HCT116 (cell line): ENCODE data around the gene BCAP31. TPM values are rescaled to one million over a fixed set of nuclear protein-coding genes. Genes with fewer than 3 reads are reported as not detected.

ENCODE experiments used
- ATAC-seq: fragments of 200-7000 bp; cut with Tn5 transposase; 2 replicates; pipeline ENCODE4 v1.9.1; 2020; ENCODE audit warnings: mild to moderate bottlenecking, moderate library complexity
- BruUV-seq: library from RNA; stranded (reverse); fragments of 400-500 nt; replicated peaks from 2 replicates; lab custom pipeline; 2021; lab: Mats Ljungman, UMichigan
- CTCF ChIA-PET: fragments of 300-600 bp; sonication (Branson Sonifier 250); formaldehyde crosslinking; loops from one replicate; lab custom pipeline; 2021; ENCODE audit warnings: antibody characterized with exemption; lab: Charles Lee
- POLR2A ChIA-PET: fragments of 300-600, 350-600 bp; sonication (Branson Sonifier 250); formaldehyde crosslinking; loops from one replicate; lab custom pipeline; 2021; ENCODE audit warnings: antibody characterized with exemption; lab: Charles Lee
- RAD21 ChIA-PET, 2 experiments: fragments of 300-600 bp; sonication (Branson Sonifier 250); formaldehyde crosslinking; loops; one replicate each; lab custom pipeline; 2023; ENCODE audit warnings: low total read pairs in 2 of 2; ENCODE audit not compliant: uncharacterized antibody in 2 of 2, unreplicated experiment in 2 of 2, low non-redundant PET in 1 of 2; lab: Charles Lee
- DNase-seq: peaks from one replicate; pipeline ENCODE4 v3.0.0-alpha.2; 2010; ENCODE audit warnings: low read depth, low spot score
- H2AFZ ChIP-seq: fragments of 200-600 bp; shearing (Covaris generic), sonication (generic); 2 replicates; pipeline ENCODE4 v1.6.1; 2017; ENCODE audit warnings: low read depth, mixed run types, mixed read lengths, antibody characterized with exemption, low read length; ENCODE audit not compliant: poor library complexity, severe bottlenecking
- H3K27ac ChIP-seq: 2 replicates; pipeline ENCODE4 v1.5.1; 2012; ENCODE audit warnings: low read depth, low read length
- H3K27me3 ChIP-seq: fragments of 200-600 bp; sonication (generic); 2 replicates; pipeline ENCODE4 v1.6.1; 2016; ENCODE audit warnings: mixed run types, low read length, mixed read lengths; ENCODE audit not compliant: insufficient read depth
- H3K36me3 ChIP-seq, 2 experiments: fragments of 200-500 bp in 1 of 2; fragments of 200-600 bp in 1 of 2; sonication (Bioruptor generic) in 1 of 2; sonication (generic) in 1 of 2; 2 replicates each; pipeline versions ENCODE4 v1.5.1 to v1.6.1; 2014 to 2016; ENCODE audit warnings: low read length in 2 of 2, inconsistent platforms in 1 of 2, mixed read lengths in 1 of 2, mixed run types in 1 of 2; ENCODE audit not compliant: insufficient read depth in 2 of 2, control insufficient read depth in 1 of 2
- H3K4me1 ChIP-seq, 2 experiments: fragments of 200-600 bp in 1 of 2; sonication (generic) in 1 of 2; 2 replicates each; pipeline versions ENCODE4 v1.5.1 to v1.6.1; 2012 to 2017; ENCODE audit warnings: low read length in 2 of 2, inconsistent platforms in 1 of 2, mild to moderate bottlenecking in 1 of 2, mixed read lengths in 1 of 2, mixed run types in 1 of 2, moderate library complexity in 1 of 2; ENCODE audit not compliant: insufficient read depth in 2 of 2, control insufficient read depth in 1 of 2
- H3K4me2 ChIP-seq: fragments of 200-600 bp; sonication (generic); 2 replicates; pipeline ENCODE4 v1.6.1; 2017; ENCODE audit warnings: mixed run types, low read length, mixed read lengths
- H3K4me3 ChIP-seq, 2 experiments: fragments of 200-600 bp in 1 of 2; sonication (generic) in 1 of 2; replicated peaks in 1 of 2; 2 replicates each; pipeline ENCODE4 v1.5.1; 2011 to 2016; ENCODE audit warnings: low read length in 2 of 2, control low read depth in 1 of 2, low read depth in 1 of 2, mild to moderate bottlenecking in 1 of 2, mixed read lengths in 1 of 2, mixed run types in 1 of 2
- H3K79me2 ChIP-seq: fragments of 200-600 bp; sonication (generic); 2 replicates; pipeline ENCODE4 v1.6.1; 2017; ENCODE audit warnings: mild to moderate bottlenecking, mixed run types, low read length, moderate library complexity, mixed read lengths; ENCODE audit not compliant: insufficient read depth
- H3K9ac ChIP-seq: fragments of 200-600 bp; sonication (generic); 2 replicates; pipeline ENCODE4 v1.6.1; 2016; ENCODE audit warnings: low read length, mixed read lengths
- H3K9me2 ChIP-seq: fragments of 200-600 bp; sonication (generic), shearing (Covaris generic); 2 replicates; pipeline ENCODE4 v1.6.1; 2017; ENCODE audit warnings: mixed run types, mild to moderate bottlenecking, moderate library complexity; ENCODE audit not compliant: insufficient read depth
- H3K9me3 ChIP-seq, 2 experiments: fragments of 200-500 bp in 1 of 2; fragments of 200-600 bp in 1 of 2; sonication (Bioruptor generic) in 1 of 2; sonication (generic) in 1 of 2; 2 replicates each; pipeline ENCODE4 v1.6.1; 2014 to 2017; ENCODE audit warnings: low read length in 2 of 2, mixed read lengths in 2 of 2, inconsistent platforms in 1 of 2, low read depth in 1 of 2, mild to moderate bottlenecking in 1 of 2, mixed run types in 1 of 2, moderate library complexity in 1 of 2; ENCODE audit not compliant: control insufficient read depth in 1 of 2, insufficient read depth in 1 of 2
- H4K20me1 ChIP-seq: fragments of 200-600 bp; sonication (generic), shearing (Covaris generic); 2 replicates; pipeline ENCODE4 v1.6.1; 2017; ENCODE audit warnings: mixed run types, mild to moderate bottlenecking, moderate library complexity; ENCODE audit not compliant: insufficient read depth
- EGR1 ChIP-seq: IDR thresholded peaks from 2 replicates; pipeline ENCODE4 v1.6.1; 2012; ENCODE audit warnings: low read depth
- FOSL1 ChIP-seq: IDR thresholded peaks from 2 replicates; pipeline ENCODE4 v1.6.1; 2012; ENCODE audit warnings: low read depth
- JUND ChIP-seq: IDR thresholded peaks from 2 replicates; pipeline ENCODE4 v1.6.1; 2012
- POLR2A ChIP-seq: IDR thresholded peaks from 2 replicates; pipeline ENCODE4 v1.7.0; 2011; ENCODE audit warnings: borderline replicate concordance; ENCODE audit not compliant: insufficient read depth, insufficient read length; ENCODE audit errors: extremely low read depth
- RAD21 ChIP-seq: IDR thresholded peaks from 2 replicates; pipeline ENCODE4 v1.6.1; 2012; ENCODE audit warnings: low read depth, mild to moderate bottlenecking
- REST ChIP-seq: IDR thresholded peaks from 2 replicates; pipeline ENCODE4 v1.6.1; 2012; ENCODE audit warnings: low read depth
- ZFX ChIP-seq: fragments of 450-650 bp; IDR thresholded peaks from 2 replicates; pipeline ENCODE4 v1.6.1; 2017
- ZNF274 ChIP-seq: fragments of 200-500 bp; sonication (Bioruptor generic); IDR thresholded peaks from 2 replicates; pipeline ENCODE4 v1.6.1; 2014; ENCODE audit warnings: mild to moderate bottlenecking, low read depth, low read length, inconsistent platforms
- intact Hi-C: fragments of 100-400 bp; cut with micrococcal nuclease; formaldehyde crosslinking; loops from 2 replicates; pipeline ENCODE4 v1.10.0; 2022
- total RNA-seq: library from RNA; stranded (reverse); gene quantifications from one replicate; pipeline ENCODE4 v1.2.1, GENCODE V29; 2021; ENCODE audit not compliant: unreplicated experiment
- TF ChIP-seq, protein P1 (sequence below): IDR thresholded peaks from 2 replicates; pipeline ENCODE4 v1.6.1; 2011; ENCODE audit warnings: mild to moderate bottlenecking, low read length, moderate library complexity; ENCODE audit not compliant: insufficient replicate concordance; ENCODE audit errors: extremely low read depth
- TF ChIP-seq, protein P2 (sequence below), 3 experiments: fragments of 200-600 bp in 1 of 3; sonication (generic) in 1 of 3; IDR thresholded peaks in 2 of 3; conservative IDR thresholded peaks in 1 of 3; 2 replicates each; pipeline ENCODE4 v1.5.1; 2012 to 2017; ENCODE audit warnings: low read depth in 2 of 3, low read length in 2 of 3, antibody characterized with exemption in 1 of 3, borderline replicate concordance in 1 of 3, control low read depth in 1 of 3, mild to moderate bottlenecking in 1 of 3, mixed read lengths in 1 of 3, mixed run types in 1 of 3, moderate library complexity in 1 of 3; ENCODE audit not compliant: insufficient read depth in 1 of 3

BCAP31 gene
- total RNA-seq, 1 experiment from 2014 or later = 185 TPM

DNA sequence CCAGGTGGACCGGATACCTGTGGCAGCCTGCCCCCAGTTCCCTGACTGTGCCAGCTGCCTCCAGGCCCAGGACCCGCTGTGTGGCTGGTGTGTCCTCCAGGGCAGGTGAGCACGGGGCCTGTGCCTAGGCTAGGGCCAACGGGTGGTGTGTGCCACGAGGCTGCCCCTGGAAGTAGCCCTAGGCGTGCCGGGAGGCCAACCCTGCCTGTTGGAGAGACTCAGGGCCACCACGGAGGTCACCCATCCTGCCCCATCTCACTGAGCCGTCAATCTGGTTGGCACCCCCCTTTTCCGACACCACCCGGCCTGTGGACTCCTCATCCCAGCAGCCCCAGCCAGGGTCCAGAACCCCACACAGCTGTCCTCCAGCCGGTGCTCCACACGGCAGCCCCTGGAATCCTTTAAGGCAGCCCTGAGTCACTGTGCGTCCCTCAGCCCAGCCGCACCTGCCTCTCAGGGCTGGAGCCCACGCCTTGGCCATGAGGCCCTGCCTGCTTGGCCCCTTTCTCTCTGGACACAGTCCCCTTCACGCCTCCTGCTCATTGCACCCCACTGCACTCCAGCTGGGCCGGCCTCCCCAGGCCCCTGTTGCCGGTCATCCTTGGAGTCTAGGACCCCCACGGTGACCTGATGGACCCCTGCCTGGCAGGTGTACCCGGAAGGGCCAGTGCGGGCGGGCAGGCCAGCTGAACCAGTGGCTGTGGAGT, 45.1 kb upstream of the BCAP31 start (continued):
- TF ChIP-seq, protein P1, sequence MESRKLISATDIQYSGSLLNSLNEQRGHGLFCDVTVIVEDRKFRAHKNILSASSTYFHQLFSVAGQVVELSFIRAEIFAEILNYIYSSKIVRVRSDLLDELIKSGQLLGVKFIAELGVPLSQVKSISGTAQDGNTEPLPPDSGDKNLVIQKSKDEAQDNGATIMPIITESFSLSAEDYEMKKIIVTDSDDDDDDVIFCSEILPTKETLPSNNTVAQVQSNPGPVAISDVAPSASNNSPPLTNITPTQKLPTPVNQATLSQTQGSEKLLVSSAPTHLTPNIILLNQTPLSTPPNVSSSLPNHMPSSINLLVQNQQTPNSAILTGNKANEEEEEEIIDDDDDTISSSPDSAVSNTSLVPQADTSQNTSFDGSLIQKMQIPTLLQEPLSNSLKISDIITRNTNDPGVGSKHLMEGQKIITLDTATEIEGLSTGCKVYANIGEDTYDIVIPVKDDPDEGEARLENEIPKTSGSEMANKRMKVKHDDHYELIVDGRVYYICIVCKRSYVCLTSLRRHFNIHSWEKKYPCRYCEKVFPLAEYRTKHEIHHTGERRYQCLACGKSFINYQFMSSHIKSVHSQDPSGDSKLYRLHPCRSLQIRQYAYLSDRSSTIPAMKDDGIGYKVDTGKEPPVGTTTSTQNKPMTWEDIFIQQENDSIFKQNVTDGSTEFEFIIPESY = no peak
- TF ChIP-seq FOSL1 = no peak
- TF ChIP-seq ZFX = no peak
- TF ChIP-seq RAD21 = no peak
- no peak for TF ChIP-seq EGR1

- H3K79me2 ChIP-seq = no peaks in the 10 kb centered on the region
Measured at GRCh38 chrX:153768311-153769157, 44.3 kb upstream of the BCAP31 start.

More at GRCh38 chrX:153768311-153769157, 44.3 kb upstream of the BCAP31 start:
- no peaks in the 10 kb centered on the region for H3K9me2 ChIP-seq
- H3K9ac ChIP-seq = no peak overlapping the region
- no peak overlapping the region for H2AFZ ChIP-seq
- no peak for TF ChIP-seq POLR2A
- TF ChIP-seq ZNF274 = no peak
- TF ChIP-seq, protein P2, sequence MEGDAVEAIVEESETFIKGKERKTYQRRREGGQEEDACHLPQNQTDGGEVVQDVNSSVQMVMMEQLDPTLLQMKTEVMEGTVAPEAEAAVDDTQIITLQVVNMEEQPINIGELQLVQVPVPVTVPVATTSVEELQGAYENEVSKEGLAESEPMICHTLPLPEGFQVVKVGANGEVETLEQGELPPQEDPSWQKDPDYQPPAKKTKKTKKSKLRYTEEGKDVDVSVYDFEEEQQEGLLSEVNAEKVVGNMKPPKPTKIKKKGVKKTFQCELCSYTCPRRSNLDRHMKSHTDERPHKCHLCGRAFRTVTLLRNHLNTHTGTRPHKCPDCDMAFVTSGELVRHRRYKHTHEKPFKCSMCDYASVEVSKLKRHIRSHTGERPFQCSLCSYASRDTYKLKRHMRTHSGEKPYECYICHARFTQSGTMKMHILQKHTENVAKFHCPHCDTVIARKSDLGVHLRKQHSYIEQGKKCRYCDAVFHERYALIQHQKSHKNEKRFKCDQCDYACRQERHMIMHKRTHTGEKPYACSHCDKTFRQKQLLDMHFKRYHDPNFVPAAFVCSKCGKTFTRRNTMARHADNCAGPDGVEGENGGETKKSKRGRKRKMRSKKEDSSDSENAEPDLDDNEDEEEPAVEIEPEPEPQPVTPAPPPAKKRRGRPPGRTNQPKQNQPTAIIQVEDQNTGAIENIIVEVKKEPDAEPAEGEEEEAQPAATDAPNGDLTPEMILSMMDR (IDR thresholded peaks at IDR 0.05 in 2 of 3, conservative IDR thresholded peaks at IDR 0.05 in 1 of 3; ENCODE audit: borderline replicate concordance in 1 of 3, insufficient read depth in 1 of 3, low read depth in 2 of 3, low read length in 2 of 3) = 0 out of 6 replicates have a peak, but pooled peaks of 1 of the 3 experiments have one; percentile 9
- TF ChIP-seq JUND = no peak
- TF ChIP-seq REST = no peak
- H3K27ac ChIP-seq = no peak overlapping the region
- no peak overlapping the region for H3K4me3 ChIP-seq
- no TSS peak for BruUV-seq
- ChIA-PET CTCF (no interaction called here), POLR2A (no interaction called here), RAD21 (no interaction called here)
- intact Hi-C loops = no loop called here
- H3K4me2 ChIP-seq = no peak overlapping the region
- H3K9me3 ChIP-seq = no peaks in the 10 kb centered on the region
- ATAC-seq = no peak
- H4K20me1 ChIP-seq = no peaks in the 10 kb centered on the region
- DNase-seq = no peak
- no peaks in the 10 kb centered on the region for H3K36me3 ChIP-seq
- H3K4me1 ChIP-seq = peaks cover 0 to 10% of the 10 kb centered on the region in 2 experiments; a peak in 2 of 4 replicates
- no peaks in the 10 kb centered on the region for H3K27me3 ChIP-seq
